Vagina (tissue), 2 donors: ENCODE results near the gene RPS6KL1.

Experiments used
- POLR2A ChIP-seq, 2 donors: fragments of 450-650 bp; IDR thresholded peaks; one replicate each; pipeline ENCODE4 v1.6.1; 2017; ENCODE audit warnings: antibody characterized with exemption in 2 of 2, mild to moderate bottlenecking in 2 of 2, moderate library complexity in 2 of 2
- POLR2AphosphoS5 ChIP-seq, 2 donors: sonication (generic); formaldehyde crosslinking; IDR thresholded peaks; one replicate each; pipeline ENCODE4 v1.9.0; 2017; ENCODE audit warnings: antibody characterized with exemption in 2 of 2, mild to moderate bottlenecking in 2 of 2, low read depth in 1 of 2; ENCODE audit not compliant: insufficient read depth in 1 of 2
- TF ChIP-seq, protein P1 (sequence below), 3 experiments: fragments of 450-650 bp in 2 of 3; fragments of 200-600 bp in 1 of 3; sonication (generic) in 1 of 3; IDR thresholded peaks; one replicate each; pipeline ENCODE4 v1.5.1; 2017 to 2019; ENCODE audit warnings: antibody characterized with exemption in 3 of 3, mild to moderate bottlenecking in 2 of 3, moderate library complexity in 2 of 3

DNA sequence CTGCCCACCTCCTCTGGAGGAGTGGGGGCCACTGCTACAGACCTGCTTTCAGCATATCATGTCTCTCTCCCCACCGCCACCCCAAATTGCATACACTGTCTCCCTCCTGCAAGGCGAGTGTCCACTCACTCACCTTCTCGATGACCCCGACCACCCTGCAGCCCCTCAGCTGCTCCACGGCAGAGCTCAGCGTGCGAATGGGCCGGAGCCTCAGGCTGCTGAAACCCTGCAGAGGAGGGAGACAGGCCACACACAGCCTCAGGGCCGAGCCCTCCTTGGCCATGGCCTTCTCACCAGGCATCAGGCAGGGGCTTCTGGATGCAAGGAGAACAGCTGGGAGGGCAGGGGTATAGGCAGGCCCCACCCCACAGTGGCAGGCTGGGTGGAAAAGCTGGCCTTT lies 4.7 kb downstream of the RPS6KL1 start:
- TF ChIP-seq, protein P1, sequence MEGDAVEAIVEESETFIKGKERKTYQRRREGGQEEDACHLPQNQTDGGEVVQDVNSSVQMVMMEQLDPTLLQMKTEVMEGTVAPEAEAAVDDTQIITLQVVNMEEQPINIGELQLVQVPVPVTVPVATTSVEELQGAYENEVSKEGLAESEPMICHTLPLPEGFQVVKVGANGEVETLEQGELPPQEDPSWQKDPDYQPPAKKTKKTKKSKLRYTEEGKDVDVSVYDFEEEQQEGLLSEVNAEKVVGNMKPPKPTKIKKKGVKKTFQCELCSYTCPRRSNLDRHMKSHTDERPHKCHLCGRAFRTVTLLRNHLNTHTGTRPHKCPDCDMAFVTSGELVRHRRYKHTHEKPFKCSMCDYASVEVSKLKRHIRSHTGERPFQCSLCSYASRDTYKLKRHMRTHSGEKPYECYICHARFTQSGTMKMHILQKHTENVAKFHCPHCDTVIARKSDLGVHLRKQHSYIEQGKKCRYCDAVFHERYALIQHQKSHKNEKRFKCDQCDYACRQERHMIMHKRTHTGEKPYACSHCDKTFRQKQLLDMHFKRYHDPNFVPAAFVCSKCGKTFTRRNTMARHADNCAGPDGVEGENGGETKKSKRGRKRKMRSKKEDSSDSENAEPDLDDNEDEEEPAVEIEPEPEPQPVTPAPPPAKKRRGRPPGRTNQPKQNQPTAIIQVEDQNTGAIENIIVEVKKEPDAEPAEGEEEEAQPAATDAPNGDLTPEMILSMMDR (IDR thresholded peaks at IDR 0.05): no peak
- TF ChIP-seq POLR2AphosphoS5 (IDR thresholded peaks at IDR 0.05; ENCODE audit: insufficient read depth in 1 of 2, low read depth in 1 of 2) (no peak), POLR2A (IDR thresholded peaks at IDR 0.05) (no peak)
